ENCODE measurements around the gene IPCEF1.

- no peak for TF ChIP-seq POLR2A (IDR thresholded peaks at IDR 0.05; ENCODE audit: low read depth, low read length)
- no peak for TF ChIP-seq TAF1 (IDR thresholded peaks at IDR 0.05; ENCODE audit: borderline replicate concordance, low read depth, low read length)
- TF ChIP-seq POLR2AphosphoS5 (IDR thresholded peaks at IDR 0.05; ENCODE audit: low read depth, low read length), result no peak
These were observed 60.9 kb downstream of the IPCEF1 start for GRCh38 chr6:154295733-154296132.
